ENCODE measurements around the gene KIRREL3.

KIRREL3 gene

DNA sequence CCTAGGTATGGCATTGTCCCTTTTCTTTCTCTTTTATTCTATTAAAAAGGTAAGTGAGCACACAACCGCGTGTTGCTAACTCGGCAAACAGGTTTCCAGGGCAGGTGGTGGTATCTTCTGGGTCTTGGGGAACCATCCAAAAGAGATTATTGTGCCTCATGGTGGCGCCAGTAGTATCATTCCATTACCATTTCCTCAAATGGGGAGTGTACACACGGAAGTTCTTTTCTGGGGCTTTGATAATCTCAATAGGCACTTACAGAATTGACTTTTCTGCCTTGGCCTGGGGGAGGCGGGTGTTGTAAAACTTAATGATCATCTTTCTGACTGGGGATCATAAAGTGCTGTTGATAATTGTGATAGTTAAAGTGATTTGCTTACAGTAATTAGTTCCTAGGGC, 234.1 kb downstream of the KIRREL3 start:
- no peak for DNase-seq

DNA sequence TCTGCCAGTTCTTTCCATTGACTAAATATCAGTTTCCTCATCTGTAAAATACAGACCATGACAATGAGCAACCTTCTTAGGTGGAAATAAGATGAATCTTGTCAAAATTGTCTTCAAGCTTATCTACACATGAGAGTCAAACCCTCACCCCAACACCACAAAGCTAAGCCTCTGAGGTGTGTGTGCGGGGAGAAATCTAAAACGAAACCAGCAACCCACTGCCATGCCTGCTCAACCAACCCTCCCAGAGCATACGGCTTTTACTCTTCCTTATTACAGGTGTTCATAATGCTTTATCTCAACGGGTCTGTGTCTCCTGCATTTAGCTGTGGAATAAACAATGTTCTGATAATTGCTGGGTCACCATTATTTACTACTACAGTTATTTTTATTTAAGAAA, 235.4 kb downstream of the KIRREL3 start:
- DNase-seq = no peak

DNA sequence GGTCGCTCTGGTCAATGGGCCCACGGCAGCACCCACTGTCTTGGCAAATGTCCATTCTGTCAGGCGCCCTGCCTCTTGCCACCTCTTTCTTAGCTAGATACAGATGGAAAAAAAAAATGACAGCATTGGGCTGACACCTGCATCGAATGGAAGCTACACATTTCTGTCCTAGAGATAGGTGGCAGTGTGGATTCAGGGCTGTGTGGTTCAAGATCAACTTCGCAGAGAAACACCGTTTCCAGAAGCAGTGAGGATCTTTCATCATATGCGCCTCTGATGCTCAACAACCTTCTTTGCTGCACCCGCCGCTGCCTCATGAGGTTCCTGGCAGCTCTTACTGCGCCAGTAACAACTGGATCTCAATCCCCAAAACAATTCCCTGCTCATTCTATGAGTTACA, 236.3 kb downstream of the KIRREL3 start:
- DNase-seq = no peak

DNA sequence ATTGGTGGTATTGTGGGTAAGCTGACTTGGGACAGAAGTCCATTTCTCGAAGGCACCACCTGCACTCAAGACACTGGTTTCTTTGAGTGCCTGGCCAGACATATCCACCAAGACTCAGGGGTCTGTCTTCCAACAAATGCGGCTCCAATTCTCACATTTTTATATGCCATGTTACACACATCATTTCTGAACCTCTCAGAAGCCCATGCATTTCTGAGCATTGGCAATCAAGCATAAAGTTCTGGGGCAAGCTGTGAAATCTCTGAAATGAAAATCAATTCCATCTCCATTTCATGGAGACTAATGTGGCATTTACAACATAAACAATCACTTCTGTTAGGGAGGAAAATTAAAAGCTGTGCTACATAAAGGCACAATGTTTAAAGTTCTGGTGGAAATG, 243.7 kb downstream of the KIRREL3 start:
- no peak for DNase-seq

DNA sequence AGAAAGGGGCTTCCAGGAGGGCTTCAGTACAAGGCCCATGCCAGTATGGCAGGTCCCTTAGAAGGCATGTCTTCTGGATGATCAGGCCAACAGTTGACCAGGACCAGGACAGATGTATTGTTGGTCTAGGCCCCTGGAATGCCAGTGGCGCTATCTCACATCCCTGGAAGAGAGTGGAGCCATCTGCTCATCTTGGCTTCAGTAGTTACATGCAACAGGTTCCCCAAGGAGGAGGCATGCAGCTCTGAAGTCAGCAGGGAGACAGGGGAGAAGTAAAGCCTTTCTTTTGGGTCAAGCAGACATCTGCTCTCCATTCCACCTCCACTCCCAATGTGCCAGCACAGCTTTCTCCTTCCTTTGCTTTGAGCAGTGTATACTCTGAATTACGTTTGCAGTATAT, 244.1 kb downstream of the KIRREL3 start:
- DNase-seq = no peak

DNA sequence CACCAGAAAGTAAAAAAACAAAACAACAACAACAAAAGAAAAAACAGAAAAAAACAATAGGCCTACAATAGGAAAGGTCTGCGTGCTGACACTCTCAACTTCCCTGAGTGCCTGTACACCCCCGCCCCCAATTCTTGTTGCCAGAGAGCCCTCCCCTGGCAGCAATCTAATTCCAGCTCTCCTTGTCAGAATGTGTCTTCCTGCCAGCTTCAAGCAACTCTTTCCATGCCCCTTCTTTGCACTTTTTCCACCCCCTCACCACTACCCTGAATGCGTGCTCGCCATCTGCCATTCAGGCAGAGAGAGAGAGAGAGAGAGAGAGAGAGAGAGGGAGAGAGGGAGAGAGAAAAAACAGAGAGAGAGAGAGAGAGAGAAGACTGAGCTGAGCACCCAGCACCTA, 245.0 kb downstream of the KIRREL3 start:
- DNase-seq = no peak

DNA sequence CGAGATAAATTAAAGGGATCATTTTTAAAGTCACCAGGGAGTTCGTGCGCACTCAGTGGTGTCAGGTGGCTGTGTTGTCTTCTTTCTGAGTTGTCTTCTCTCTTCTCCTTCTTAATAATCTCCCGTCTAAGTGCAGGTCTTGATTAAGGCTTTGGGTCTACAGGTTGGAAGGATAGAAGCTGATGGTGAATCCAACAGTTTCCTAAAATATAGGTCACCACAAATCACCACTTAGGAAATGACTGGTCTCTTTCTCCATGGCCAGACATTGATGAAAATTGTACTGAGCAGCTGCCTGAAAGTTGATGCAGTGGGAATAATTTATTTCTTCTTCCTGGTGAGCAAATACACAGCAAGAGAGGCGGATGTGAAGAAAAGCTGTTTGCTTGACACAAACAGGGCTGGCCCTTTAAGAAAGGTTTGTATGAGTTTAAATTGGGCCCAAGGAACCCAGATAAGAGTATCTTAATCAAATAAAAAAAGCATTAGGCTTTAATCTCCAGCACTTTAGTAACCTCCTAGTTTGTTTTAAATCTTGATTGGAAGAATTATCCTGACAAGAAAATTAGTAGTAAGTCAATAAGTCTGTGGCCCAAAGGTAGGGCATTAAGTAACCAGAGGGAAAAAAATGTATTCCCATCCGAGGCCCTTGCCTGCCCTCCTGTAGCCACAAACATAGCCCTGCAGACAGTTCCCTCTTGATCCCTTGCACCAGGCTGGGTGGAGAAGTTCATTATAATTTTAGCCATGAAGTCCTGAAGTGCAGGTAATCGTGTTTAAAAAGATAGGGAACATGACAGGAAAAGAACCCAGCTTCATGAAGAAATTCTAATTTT, 245.8 kb downstream of the KIRREL3 start:
- DNase-seq = no peak

DNA sequence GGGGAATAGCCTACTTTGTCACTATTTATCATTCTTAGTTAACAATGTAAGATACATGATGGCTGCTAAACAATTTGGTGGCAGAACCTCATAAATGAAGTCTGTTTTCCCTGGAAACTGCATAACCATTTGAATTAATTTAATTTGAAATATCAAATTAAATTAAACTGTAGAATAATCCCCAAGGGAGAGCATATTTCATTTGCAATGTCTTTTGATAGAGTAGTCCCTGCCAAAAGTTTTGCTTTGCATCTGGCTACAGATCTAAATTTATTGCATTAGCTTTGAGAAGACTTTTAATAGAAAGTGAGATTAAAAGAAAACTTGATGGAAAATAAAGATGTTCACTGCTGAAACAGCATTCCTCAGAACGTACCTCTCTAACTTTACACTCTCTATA, 246.6 kb downstream of the KIRREL3 start:
- DNase-seq = no peak

DNA sequence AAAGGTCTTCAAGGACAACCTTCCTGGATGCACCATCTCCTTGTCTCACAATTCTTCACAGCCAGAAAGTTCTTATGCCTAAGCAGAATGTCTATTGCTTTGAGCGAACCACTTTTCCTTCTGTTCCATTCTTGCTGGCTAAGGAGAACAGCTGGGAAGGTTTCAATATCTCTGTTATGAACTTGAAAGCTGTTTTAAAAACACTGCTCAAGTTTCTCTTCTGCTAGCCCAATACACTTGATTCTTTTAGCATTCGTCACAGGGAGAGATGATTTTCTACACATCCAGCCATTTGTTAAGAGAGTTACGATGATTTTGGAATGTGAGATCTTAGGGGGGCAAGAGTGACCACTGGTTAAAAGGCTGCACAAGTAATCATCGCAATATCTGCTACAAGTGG, 249.3 kb downstream of the KIRREL3 start:
- DNase-seq = no peak

DNA sequence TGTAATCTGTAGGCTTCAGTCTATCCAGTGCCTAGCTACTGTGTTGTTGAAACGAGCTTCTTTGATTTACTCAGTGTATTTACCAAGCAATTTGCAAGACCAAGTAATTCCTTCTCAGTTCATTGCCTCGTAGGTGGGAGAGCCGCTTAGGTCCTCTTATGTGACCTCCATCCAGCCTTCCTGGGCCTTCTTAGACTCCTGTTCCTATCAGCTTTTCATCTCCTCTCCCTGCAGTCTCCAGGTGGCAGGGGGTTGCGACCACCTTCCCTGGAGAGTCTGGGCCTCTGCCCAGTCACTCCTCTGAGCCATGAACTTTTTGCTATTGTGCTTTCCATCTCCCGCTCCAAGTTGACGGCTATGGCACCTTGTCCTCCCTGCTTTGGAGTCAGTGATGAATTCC, 251.8 kb downstream of the KIRREL3 start:
- DNase-seq = no peak

DNA sequence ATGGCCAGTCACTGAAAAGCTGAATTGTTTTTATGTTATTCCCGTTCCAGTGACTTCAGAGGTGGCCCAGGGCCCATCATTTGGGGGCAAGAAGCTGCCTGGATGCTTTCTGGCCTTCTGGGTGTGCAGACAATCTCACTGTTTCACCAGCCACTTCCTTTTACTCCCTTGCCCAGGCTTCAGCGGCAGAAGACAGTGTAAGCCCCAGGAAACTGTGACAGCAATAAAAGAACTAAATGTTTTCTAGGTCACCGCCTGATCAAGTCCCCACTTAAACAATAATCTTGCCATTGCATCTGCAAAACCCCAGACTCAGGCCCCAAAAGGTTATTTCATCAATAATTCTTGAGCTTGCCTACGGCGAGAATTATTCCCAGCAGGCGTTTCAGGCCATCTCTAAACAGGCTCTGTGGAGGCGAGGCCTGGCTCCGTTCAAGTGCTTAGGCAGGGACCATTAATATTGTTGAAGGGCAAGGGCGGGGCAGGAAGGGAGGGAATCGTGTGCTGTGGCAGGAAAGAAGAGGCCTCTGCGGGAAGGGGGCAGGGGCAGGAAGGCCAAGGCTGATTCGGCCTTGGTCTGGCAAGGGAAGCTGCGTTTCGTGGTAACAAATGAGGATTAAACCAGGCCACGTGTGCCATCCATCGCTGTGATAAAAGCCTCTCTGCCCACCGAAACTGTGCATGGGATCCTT, 252.3 kb downstream of the KIRREL3 start:
- DNase-seq = no peak

DNA sequence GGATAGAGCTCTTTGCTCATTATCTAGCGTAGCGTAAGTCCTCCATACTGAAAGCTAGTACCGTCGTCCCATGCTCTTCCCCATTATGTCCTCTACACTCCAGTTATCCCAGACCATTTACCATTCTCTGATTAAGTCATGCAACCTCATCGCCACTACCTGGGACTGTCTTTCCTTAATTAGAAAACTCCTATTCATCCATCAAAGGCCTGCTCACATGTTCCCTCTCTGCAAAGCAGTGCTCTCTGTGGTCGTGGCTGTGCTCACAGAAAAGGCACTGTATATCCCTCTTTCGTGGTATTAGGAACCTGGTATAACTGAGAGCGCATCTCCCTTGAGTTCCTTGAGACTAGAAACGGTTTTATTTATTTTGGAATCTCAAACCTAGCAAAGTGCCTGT, 253.3 kb downstream of the KIRREL3 start:
- DNase-seq = no peak

DNA sequence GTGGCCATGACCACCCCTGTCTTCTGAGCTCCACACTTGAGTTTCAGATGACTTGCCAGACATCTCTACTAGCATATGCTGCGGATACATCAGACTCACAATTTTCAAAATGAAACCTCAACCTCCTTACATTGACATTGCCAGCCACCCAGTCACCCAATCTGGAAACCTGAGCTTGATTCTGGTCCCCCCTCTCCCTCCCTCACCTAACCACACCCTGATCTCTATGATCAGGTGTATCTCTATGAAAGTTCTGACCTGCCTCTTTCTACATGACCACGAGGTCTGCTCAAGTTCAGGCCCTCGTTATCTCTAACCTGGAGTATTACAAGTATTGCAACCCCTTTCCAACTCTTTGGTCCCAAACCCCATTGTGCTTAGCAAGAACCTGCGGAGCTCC, 254.1 kb downstream of the KIRREL3 start:
- no peak for DNase-seq

DNA sequence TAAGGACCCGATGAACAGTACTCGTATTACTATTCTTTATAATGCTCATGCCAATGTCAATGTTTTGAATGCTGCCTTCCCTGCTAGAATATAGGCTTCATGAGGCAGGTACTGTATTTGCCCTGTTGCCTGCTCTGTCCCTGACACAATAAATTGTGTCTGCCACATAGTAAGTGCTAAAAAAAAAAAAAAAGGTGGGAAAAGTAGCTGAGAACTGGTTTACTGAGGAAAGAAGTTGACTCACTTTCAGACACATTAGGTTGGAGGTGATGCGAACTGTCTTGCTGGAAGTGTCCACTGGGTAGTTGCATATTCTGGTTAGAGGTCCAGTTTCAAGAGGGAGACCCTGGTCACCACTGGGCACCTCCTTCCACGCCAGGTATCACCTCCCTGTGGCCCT, 255.9 kb downstream of the KIRREL3 start:
- DNase-seq = no peak

DNA sequence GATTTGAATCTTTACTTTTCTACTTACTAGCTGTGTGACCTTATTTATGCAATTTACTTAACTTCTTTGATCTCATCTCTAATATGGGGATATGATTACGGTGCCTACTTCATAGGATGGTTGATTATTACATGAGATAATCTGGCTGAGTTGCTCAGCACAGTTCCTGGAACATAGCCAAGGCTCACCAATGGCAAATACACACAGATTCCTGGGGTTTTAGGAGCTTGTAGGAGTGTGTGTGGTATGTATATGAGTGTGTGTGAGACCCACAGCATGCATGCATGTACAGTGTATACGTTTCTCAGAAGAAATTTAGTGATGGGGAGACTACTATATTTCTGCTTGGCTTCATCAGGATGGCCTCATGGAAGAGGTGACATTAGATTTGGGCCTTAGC, 256.9 kb downstream of the KIRREL3 start:
- no peak for DNase-seq

DNA sequence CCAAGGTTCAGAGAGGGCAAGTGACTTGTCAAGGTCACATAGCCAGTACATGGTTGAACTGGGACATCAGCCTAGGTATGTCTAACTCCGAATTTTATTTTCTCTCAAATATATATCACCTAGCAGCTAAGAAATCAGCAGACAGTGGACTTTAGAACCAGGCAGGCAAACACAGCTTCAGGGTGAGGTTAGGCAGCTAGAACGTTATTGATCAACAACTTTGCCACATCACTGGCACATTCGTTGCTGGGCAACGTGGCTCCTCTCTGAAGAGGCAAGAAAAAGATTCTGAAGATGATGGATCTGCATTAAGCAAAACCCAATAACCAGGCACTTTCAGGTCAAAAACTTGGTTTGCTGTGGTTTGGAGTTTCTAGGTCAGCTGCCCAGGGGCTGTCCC, 258.0 kb downstream of the KIRREL3 start:
- DNase-seq = no peak

DNA sequence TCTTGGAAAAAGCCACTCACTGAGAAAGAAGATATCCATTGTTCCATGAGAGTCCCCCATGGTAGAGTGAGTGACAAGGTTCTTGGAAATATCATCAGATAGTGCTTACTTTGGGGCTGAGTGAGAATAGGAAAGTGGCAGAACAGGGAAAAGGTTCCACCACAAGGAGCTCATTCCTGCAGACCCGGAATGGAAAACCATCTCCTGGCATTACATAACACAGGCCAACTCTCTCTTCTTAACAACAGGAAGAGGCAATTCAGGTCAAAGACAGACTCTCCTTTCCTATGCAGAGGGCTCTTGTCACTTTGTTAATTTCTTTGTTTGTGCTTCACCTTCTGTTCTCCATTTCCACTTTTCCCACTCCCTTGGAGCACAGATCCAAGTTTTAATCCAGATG, 259.7 kb downstream of the KIRREL3 start:
- DNase-seq = no peak

DNA sequence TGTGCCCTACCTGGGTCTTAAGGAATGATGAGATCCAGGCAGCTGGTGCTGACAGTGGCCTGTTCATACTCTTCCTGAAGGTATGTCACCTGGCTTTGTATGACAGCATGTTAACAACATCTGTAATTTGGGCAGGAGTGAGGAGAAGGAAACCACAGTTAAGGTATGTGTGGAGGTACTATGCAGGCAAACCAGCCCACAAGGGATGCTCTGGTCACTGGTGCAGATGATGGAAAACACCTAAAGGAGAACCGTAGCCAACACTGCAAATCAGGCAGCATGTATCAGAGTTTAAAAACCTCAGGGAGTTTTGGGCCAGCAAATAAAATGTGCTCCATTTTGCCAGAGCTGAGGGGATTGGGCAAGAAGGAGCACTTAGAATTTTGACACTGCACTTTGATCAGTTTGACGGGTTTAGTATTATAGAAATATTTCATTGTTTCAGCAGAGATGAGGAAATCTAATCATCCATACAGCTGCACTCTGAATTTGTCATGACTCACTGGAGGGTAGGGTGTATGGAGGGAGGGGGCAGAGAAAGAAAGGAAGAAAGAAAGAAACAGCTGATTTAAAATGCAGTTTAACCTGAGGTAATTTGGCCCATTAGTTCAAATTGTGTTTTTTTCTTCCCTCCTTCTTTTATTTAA, 260.9 kb downstream of the KIRREL3 start:
- DNase-seq = no peak

DNA sequence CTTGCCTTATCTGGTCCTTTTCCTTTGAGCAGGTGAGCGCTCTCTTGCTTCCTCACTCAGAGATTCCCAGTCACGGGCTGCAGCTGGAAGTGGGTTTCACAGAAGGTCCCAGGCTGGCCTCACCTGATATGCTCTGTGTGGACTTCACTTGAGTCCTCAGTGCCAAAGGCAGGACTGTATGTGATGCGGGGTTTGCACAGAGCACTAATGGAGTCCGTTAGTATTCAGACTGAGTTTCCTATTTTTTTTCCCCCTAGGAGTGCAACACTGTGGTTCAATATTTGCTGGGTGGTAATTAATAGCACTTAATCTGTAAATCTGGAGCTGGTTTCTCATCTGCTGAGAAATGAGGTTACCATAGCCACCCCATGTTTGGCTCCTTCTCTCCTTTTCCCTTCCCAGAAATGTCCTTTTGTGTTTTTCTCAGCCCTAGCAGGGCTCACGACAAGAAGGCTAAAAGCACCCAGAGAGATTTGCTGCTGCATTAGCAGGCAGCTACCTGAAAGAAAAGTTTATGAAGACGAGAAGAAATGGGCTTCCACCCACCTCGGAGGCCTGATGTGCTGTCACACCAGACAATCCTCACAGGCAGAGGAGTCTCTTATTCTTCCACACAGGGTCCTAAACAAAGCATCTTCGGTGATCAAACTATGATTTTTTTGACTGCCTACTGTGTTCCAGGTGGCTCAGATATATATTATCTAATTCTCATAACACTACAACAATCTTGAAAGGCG, 262.1 kb downstream of the KIRREL3 start:
- DNase-seq = no peak

DNA sequence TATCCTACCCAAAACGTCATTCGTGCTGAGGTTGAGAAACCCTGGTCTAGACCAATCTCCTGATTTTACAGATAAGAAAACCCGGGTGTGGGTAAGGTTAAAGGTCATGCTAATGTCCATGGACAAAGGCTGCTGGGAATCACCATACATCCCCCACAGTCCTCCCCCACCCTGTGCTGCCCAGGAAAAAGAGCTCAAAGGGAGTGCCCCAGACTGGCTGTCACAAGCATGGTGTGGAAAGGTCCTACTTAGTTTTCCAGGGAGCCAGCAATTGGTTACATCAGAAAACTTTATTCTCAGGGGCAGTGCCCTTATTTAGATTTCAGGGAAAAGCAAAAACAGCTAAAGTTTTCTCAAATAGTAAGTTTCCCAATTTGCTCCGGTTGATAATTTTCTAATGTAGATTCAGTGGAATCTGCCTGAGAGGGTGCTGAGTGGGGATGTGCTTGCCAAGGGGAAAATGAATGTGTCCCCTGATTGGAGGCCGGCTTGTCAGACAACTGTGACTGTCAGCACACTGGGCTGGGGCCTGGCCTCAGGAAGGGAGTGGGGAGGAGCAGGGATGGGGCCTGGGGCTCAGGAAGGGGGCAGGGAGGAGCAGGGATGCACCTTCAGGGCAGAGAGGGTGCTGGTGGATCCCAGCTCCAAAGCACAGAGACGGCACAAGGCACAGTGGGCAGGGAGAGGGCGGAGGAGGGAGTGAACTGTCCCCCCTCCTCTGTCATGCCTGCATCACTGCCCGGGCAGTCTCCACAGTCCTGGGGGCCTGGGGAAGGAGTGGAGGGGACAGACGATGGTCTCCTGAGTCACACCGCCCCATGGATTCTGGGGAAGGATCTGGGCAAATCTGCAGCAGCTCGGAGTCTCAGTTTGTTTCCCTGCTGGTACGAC, 263.6 kb downstream of the KIRREL3 start:
- DNase-seq = no peak

DNA sequence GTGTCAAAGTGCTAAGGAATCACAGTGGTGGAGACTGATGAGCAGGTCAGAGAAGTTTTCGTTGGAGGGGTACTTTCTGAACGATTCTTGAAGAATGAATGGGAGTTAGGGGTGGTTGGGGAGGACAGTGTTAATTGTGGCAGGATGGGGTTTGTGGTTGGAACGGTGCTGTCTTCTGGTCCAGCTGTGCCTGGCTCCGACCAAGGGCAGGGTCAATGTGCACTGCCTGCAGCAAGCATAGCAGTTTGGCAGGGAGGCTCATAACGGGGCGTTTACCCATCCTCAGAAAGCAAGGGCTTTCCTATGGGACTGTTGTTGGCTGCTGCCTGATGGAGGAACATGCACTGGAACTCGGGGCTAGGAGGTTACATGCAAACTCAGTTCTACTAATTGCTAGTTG, 265.8 kb downstream of the KIRREL3 start:
- no peak for DNase-seq

DNA sequence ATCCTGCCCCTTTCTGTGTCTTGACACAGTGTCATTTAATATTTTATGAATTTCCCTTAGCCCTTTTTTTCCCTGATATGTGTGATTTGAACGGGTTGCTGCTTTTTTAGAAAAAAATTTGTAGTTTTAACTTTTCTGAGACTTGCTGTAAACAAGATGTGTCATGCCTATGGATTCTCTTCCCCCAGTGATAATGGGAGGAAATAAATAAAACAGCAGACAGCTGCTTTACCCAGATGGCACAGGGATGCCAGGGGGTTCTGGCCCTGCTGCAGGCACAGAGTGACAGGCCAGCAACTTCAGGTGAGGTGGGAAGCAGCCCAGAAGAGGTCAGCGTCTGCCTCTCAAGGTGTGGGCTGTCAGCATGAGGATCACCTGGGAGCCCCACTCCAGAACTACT, 266.9 kb downstream of the KIRREL3 start:
- no peak for DNase-seq
